ENCODE measurements around the gene TSEN34.

GRCh38 chr19:54199401-54199800, 8.3 kb downstream of the TSEN34 start:
- TF ChIP-seq CTCF (conservative IDR thresholded peaks at IDR 0.05; ENCODE audit: low read length) (no peak), EZH2phosphoT487 (IDR thresholded peaks at IDR 0.05; ENCODE audit: borderline replicate concordance) (no peak)
